ENCODE results near the gene GDAP1L1. TPM values are rescaled to one million over a fixed set of nuclear protein-coding genes. Genes with fewer than 3 reads are reported as not detected.
A peak's percentile ranks its signal among the peaks of the same experiment; 100 is the strongest.
"Not testable (repeated sequence)": the region's sequence is repeated elsewhere in the genome, so short reads cannot be mapped to it uniquely, and the experiment has no call there.

Gene GDAP1L1
- polyA plus RNA-seq, 4 donors: 0.54 to 1.5 (median 1.1) TPM; not detected in 1

GRCh38 chr20:44222633-44223368 is 24.3 kb upstream of the GDAP1L1 start:
- Histone ChIP-seq H3K9me3 (ENCODE audit: control insufficient read depth in 2 of 2, insufficient read depth in 1 of 2, low read depth in 1 of 2, low read length in 1 of 2) (no peaks in the 10 kb centered on the region), H3K4me3 (ENCODE audit: low read depth in 1 of 3, low read length in 3 of 3) (no peak overlapping the region), H3K4me1 (ENCODE audit: control insufficient read depth in 3 of 3, insufficient read depth in 2 of 3, low read depth in 1 of 3, low read length in 2 of 3) (peaks cover 0 to 15% (median 0%) of the 10 kb centered on the region in 3 donors), H3K27me3 (ENCODE audit: control insufficient read depth in 3 of 3, insufficient read depth in 3 of 3, low read length in 3 of 3) (no peaks in the 10 kb centered on the region), H3K36me3 (ENCODE audit: control insufficient read depth in 3 of 3, insufficient read depth in 2 of 3, low read depth in 1 of 3, low read length in 3 of 3) (no peaks in the 10 kb centered on the region), H3K27ac (ENCODE audit: low read depth in 1 of 3, low read length in 2 of 3) (no peak overlapping the region)
- 49 to 61% (median 51%) methylated on average over 7 of the region's 7 CpGs for WGBS, 3 donors
- DNase-seq (no peak), FAIRE-seq (no peak)

GRCh38 chr20:44223721-44224120 is 23.4 kb upstream of the GDAP1L1 start:
- Histone ChIP-seq H3K36me3 (ENCODE audit: control insufficient read depth in 3 of 3, insufficient read depth in 2 of 3, low read depth in 1 of 3, low read length in 3 of 3) (no peaks in the 10 kb centered on the region), H3K27ac (ENCODE audit: low read depth in 1 of 3, low read length in 2 of 3) (peak overlapping the region in 1 of 3 donors; percentile 42), H3K4me3 (ENCODE audit: low read depth in 1 of 3, low read length in 3 of 3) (no peak overlapping the region), H3K4me1 (ENCODE audit: control insufficient read depth in 3 of 3, insufficient read depth in 2 of 3, low read depth in 1 of 3, low read length in 2 of 3) (peaks cover 0 to 14% (median 0%) of the 10 kb centered on the region in 3 donors), H3K27me3 (ENCODE audit: control insufficient read depth in 3 of 3, insufficient read depth in 3 of 3, low read length in 3 of 3) (no peaks in the 10 kb centered on the region), H3K9me3 (ENCODE audit: control insufficient read depth in 2 of 2, insufficient read depth in 1 of 2, low read depth in 1 of 2, low read length in 1 of 2) (no peaks in the 10 kb centered on the region)
- WGBS, 3 donors: 18 to 58% (median 37%) methylated on average over 5 of the region's 5 CpGs
- FAIRE-seq (no peak), DNase-seq (peak; percentile 71 to 86)

GRCh38 chr20:44224637-44225036 is 22.5 kb upstream of the GDAP1L1 start:
- DNase-seq (no peak), FAIRE-seq (no peak)
- no peaks in the 10 kb centered on the region for H3K36me3 ChIP-seq (ENCODE audit: control insufficient read depth in 3 of 3, insufficient read depth in 2 of 3, low read depth in 1 of 3, low read length in 3 of 3)
- peak overlapping the region in 1 of 3 donors; percentile 42 for H3K27ac ChIP-seq (ENCODE audit: low read depth in 1 of 3, low read length in 2 of 3)
- H3K27me3 ChIP-seq (ENCODE audit: control insufficient read depth in 3 of 3, insufficient read depth in 3 of 3, low read length in 3 of 3): no peaks in the 10 kb centered on the region
- H3K9me3 ChIP-seq (ENCODE audit: control insufficient read depth in 2 of 2, insufficient read depth in 1 of 2, low read depth in 1 of 2, low read length in 1 of 2): no peaks in the 10 kb centered on the region
- H3K4me3 ChIP-seq (ENCODE audit: low read depth in 1 of 3, low read length in 3 of 3): no peak overlapping the region
- WGBS, 3 donors: 73 to 84% (median 77%) methylated on average over 5 of the region's 5 CpGs
- peaks cover 0 to 14% (median 0%) of the 10 kb centered on the region in 3 donors for H3K4me1 ChIP-seq (ENCODE audit: control insufficient read depth in 3 of 3, insufficient read depth in 2 of 3, low read depth in 1 of 3, low read length in 2 of 3)

- peaks cover 0 to 8% (median 0%) of the 10 kb centered on the region in 3 donors for H3K4me1 ChIP-seq (ENCODE audit: control insufficient read depth in 3 of 3, insufficient read depth in 2 of 3, low read depth in 1 of 3, low read length in 2 of 3)
- DNase-seq (no peak), FAIRE-seq (no peak)
- WGBS, 3 donors: 81 to 85% (median 85%) methylated on average over 17 of the region's 17 CpGs
- no peaks in the 10 kb centered on the region for H3K27me3 ChIP-seq (ENCODE audit: control insufficient read depth in 3 of 3, insufficient read depth in 3 of 3, low read length in 3 of 3)
- H3K9me3 ChIP-seq (ENCODE audit: control insufficient read depth in 2 of 2, insufficient read depth in 1 of 2, low read depth in 1 of 2, low read length in 1 of 2): no peaks in the 10 kb centered on the region
- no peak overlapping the region for H3K27ac ChIP-seq (ENCODE audit: low read depth in 1 of 3, low read length in 2 of 3)
- H3K4me3 ChIP-seq (ENCODE audit: low read depth in 1 of 3, low read length in 3 of 3): no peak overlapping the region
- H3K36me3 ChIP-seq (ENCODE audit: control insufficient read depth in 3 of 3, insufficient read depth in 2 of 3, low read depth in 1 of 3, low read length in 3 of 3): no peaks in the 10 kb centered on the region
Measured at GRCh38 chr20:44228465-44229258, 18.4 kb upstream of the GDAP1L1 start.

GRCh38 chr20:44231193-44231592 is 15.9 kb upstream of the GDAP1L1 start:
- FAIRE-seq (no peak), DNase-seq (no peak)
- H3K27me3 ChIP-seq (ENCODE audit: control insufficient read depth in 3 of 3, insufficient read depth in 3 of 3, low read length in 3 of 3): no peaks in the 10 kb centered on the region
- no peak overlapping the region for H3K4me3 ChIP-seq (ENCODE audit: low read depth in 1 of 3, low read length in 3 of 3)
- WGBS, 3 donors: 78 to 86% (median 84%) methylated on average over 7 of the region's 7 CpGs
- no peak overlapping the region for H3K27ac ChIP-seq (ENCODE audit: low read depth in 1 of 3, low read length in 2 of 3)
- H3K9me3 ChIP-seq (ENCODE audit: control insufficient read depth in 2 of 2, insufficient read depth in 1 of 2, low read depth in 1 of 2, low read length in 1 of 2): no peaks in the 10 kb centered on the region
- H3K36me3 ChIP-seq (ENCODE audit: control insufficient read depth in 3 of 3, insufficient read depth in 2 of 3, low read depth in 1 of 3, low read length in 3 of 3): no peaks in the 10 kb centered on the region
- H3K4me1 ChIP-seq (ENCODE audit: control insufficient read depth in 3 of 3, insufficient read depth in 2 of 3, low read depth in 1 of 3, low read length in 2 of 3): no peaks in the 10 kb centered on the region

GRCh38 chr20:44231713-44232468 is 15.2 kb upstream of the GDAP1L1 start:
- Histone ChIP-seq H3K27me3 (ENCODE audit: control insufficient read depth in 3 of 3, insufficient read depth in 3 of 3, low read length in 3 of 3) (no peaks in the 10 kb centered on the region), H3K27ac (ENCODE audit: low read depth in 1 of 3, low read length in 2 of 3) (no peak overlapping the region), H3K9me3 (ENCODE audit: control insufficient read depth in 2 of 2, insufficient read depth in 1 of 2, low read depth in 1 of 2, low read length in 1 of 2) (no peaks in the 10 kb centered on the region), H3K4me1 (ENCODE audit: control insufficient read depth in 3 of 3, insufficient read depth in 2 of 3, low read depth in 1 of 3, low read length in 2 of 3) (no peaks in the 10 kb centered on the region), H3K4me3 (ENCODE audit: low read depth in 1 of 3, low read length in 3 of 3) (no peak overlapping the region), H3K36me3 (ENCODE audit: control insufficient read depth in 3 of 3, insufficient read depth in 2 of 3, low read depth in 1 of 3, low read length in 3 of 3) (no peaks in the 10 kb centered on the region)
- DNase-seq (no peak), FAIRE-seq (no peak)
- WGBS, 3 donors: 72 to 88% (median 85%) methylated on average over 10 of the region's 10 CpGs

- H3K27me3 ChIP-seq (ENCODE audit: control insufficient read depth in 3 of 3, insufficient read depth in 3 of 3, low read length in 3 of 3); H3K4me1 ChIP-seq (ENCODE audit: control insufficient read depth in 3 of 3, insufficient read depth in 2 of 3, low read depth in 1 of 3, low read length in 2 of 3); H3K27ac ChIP-seq (ENCODE audit: low read depth in 1 of 3, low read length in 2 of 3); DNase-seq; H3K4me3 ChIP-seq (ENCODE audit: low read depth in 1 of 3, low read length in 3 of 3); H3K36me3 ChIP-seq (ENCODE audit: control insufficient read depth in 3 of 3, insufficient read depth in 2 of 3, low read depth in 1 of 3, low read length in 3 of 3); H3K9me3 ChIP-seq (ENCODE audit: control insufficient read depth in 2 of 2, insufficient read depth in 1 of 2, low read depth in 1 of 2, low read length in 1 of 2); FAIRE-seq: not testable (repeated sequence)
- WGBS, 3 donors: 88 to 97% (median 93%) methylated on average over 4 of the region's 4 CpGs
Measured at GRCh38 chr20:44232469-44232856, 14.6 kb upstream of the GDAP1L1 start.

GRCh38 chr20:44233436-44234016 is 13.6 kb upstream of the GDAP1L1 start:
- Histone ChIP-seq H3K27me3 (ENCODE audit: control insufficient read depth in 3 of 3, insufficient read depth in 3 of 3, low read length in 3 of 3) (no peaks in the 10 kb centered on the region), H3K4me1 (ENCODE audit: control insufficient read depth in 3 of 3, insufficient read depth in 2 of 3, low read depth in 1 of 3, low read length in 2 of 3) (no peaks in the 10 kb centered on the region), H3K27ac (ENCODE audit: low read depth in 1 of 3, low read length in 2 of 3) (no peak overlapping the region), H3K4me3 (ENCODE audit: low read depth in 1 of 3, low read length in 3 of 3) (no peak overlapping the region), H3K36me3 (ENCODE audit: control insufficient read depth in 3 of 3, insufficient read depth in 2 of 3, low read depth in 1 of 3, low read length in 3 of 3) (no peaks in the 10 kb centered on the region), H3K9me3 (ENCODE audit: control insufficient read depth in 2 of 2, insufficient read depth in 1 of 2, low read depth in 1 of 2, low read length in 1 of 2) (peaks cover 0 to under 1% of the 10 kb centered on the region in 2 donors)
- WGBS, 3 donors: 86 to 96% (median 88%) methylated on average over 6 of the region's 6 CpGs
- FAIRE-seq: no peak
- DNase-seq: no peak
